Loucy (cell line): ENCODE data around the gene SERPINE3.

Source experiments
- EZH2phosphoT487 ChIP-seq: fragments of 200-600 bp; IDR thresholded peaks from 2 replicates; pipeline ENCODE4 v1.6.1; 2018; ENCODE audit warnings: antibody characterized with exemption, mild to moderate bottlenecking, moderate library complexity, borderline replicate concordance
- TF ChIP-seq, protein P1 (sequence below): fragments of 200-600 bp; sonication (generic); conservative IDR thresholded peaks from 2 replicates; pipeline ENCODE4 v1.5.1; 2014; ENCODE audit warnings: mild to moderate bottlenecking, antibody characterized with exemption, low read length

DNA sequence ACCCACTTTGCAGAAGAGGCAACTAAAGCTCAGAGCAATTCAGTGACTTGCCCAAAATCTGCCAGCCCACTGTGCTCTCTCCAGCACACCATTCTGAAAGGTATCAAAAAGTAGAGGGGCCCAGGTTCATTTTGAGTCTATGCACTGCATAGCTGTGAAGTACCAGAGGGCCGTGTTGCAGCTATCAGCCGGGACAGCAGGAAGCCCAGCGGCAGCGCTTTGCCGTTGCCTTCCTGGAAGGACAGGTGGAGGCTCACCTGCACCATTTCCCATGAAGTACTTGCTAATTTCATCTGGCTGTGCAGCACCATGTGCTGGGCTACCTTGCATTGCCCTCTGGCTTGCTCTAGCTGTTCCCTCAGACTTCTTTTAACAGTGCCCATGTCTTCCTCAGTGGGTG lies 2.7 kb upstream of the SERPINE3 start:
- TF ChIP-seq, protein P1, sequence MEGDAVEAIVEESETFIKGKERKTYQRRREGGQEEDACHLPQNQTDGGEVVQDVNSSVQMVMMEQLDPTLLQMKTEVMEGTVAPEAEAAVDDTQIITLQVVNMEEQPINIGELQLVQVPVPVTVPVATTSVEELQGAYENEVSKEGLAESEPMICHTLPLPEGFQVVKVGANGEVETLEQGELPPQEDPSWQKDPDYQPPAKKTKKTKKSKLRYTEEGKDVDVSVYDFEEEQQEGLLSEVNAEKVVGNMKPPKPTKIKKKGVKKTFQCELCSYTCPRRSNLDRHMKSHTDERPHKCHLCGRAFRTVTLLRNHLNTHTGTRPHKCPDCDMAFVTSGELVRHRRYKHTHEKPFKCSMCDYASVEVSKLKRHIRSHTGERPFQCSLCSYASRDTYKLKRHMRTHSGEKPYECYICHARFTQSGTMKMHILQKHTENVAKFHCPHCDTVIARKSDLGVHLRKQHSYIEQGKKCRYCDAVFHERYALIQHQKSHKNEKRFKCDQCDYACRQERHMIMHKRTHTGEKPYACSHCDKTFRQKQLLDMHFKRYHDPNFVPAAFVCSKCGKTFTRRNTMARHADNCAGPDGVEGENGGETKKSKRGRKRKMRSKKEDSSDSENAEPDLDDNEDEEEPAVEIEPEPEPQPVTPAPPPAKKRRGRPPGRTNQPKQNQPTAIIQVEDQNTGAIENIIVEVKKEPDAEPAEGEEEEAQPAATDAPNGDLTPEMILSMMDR: no peak
- TF ChIP-seq EZH2phosphoT487: no peak
